Naive thymus-derived CD8-positive, alpha-beta T cell (primary cell): ENCODE results near the gene CASP8AP2. TPM values are rescaled to one million over a fixed set of nuclear protein-coding genes. Genes with fewer than 3 reads are reported as not detected.
"Not testable (repeated sequence)": the region's sequence is repeated elsewhere in the genome, so short reads cannot be mapped to it uniquely, and the experiment has no call there.

Experiments used
- ATAC-seq, 2 donors: fragments of 150-1000 bp; cut with Tn5 transposase in 1 of 2; sonication (Bioruptor Pico), chemical (Tn5 transposase) in 1 of 2; 1 replicate in 1 of 2; 2 replicates in 1 of 2; pipeline ENCODE4 v1.10.0; 2021; ENCODE audit warnings: mild to moderate bottlenecking in 2 of 2, moderate library complexity in 2 of 2
- POLR2A ChIA-PET: fragments of 350-600 bp; sonication (Branson Sonifier 250); formaldehyde crosslinking; loops from one replicate; lab custom pipeline; 2021; ENCODE audit warnings: antibody characterized with exemption; lab: Charles Lee
- DNase-seq, 10 donors: peaks; one replicate each; pipeline versions ENCODE4 v3.0.0 to v3.0.0-alpha.2; 2020 to 2022
- H3K27ac Mint-ChIP-seq, 10 donors: one replicate each; pipeline ENCODE4 v1.8.0; 2020 to 2022; ENCODE audit warnings: mild to moderate bottlenecking in 10 of 10, mixed read lengths in 10 of 10, moderate library complexity in 4 of 10, inconsistent platforms in 1 of 10
- H3K27me3 Mint-ChIP-seq, 5 donors: one replicate each; pipeline ENCODE4 v1.8.0; 2021 to 2022; ENCODE audit warnings: mixed read lengths in 5 of 5
- H3K36me3 Mint-ChIP-seq, 3 donors: one replicate each; pipeline ENCODE4 v1.8.0; 2020 to 2022; ENCODE audit warnings: mixed read lengths in 3 of 3, mild to moderate bottlenecking in 2 of 3, inconsistent platforms in 1 of 3
- H3K4me1 Mint-ChIP-seq, 4 donors: one replicate each; pipeline ENCODE4 v1.8.0; 2021 to 2022; ENCODE audit warnings: mixed read lengths in 4 of 4
- H3K4me3 Mint-ChIP-seq, 10 donors: one replicate each; pipeline ENCODE4 v1.8.0; 2020 to 2022; ENCODE audit warnings: mild to moderate bottlenecking in 10 of 10, mixed read lengths in 10 of 10, moderate library complexity in 6 of 10, inconsistent platforms in 1 of 10
- H3K9me3 Mint-ChIP-seq, 9 donors: one replicate each; pipeline ENCODE4 v1.8.0; 2020 to 2022; ENCODE audit warnings: mixed read lengths in 9 of 9, mild to moderate bottlenecking in 3 of 9, inconsistent platforms in 1 of 9, moderate library complexity in 1 of 9
- polyA plus RNA-seq, 3 donors: library from polyadenylated mRNA; unstranded; fragments of 300-500 nt; fragmentation: Illumina TruSeq; gene quantifications; one replicate each; pipeline ENCODE4 v1.2.3, GENCODE V29; 2021
- total RNA-seq, 8 experiments: library from RNA in 2 of 8; stranded (reverse) in 2 of 8; gene quantifications; one replicate each; pipeline ENCODE4 v1.2.3 and lab custom pipeline; 2021 to 2026

The CASP8AP2 gene
- total RNA-seq (10 to 100 TPM; 51.2 to 54.4 TPM), polyA plus RNA-seq (10 to 100 TPM; 37.7 to 47.0 (median 42.5) TPM), total RNA-seq (lab: John Stamatoyannopoulos, UW) (59.7 to 147 (median 134) reads per million in 6 experiments)

DNA sequence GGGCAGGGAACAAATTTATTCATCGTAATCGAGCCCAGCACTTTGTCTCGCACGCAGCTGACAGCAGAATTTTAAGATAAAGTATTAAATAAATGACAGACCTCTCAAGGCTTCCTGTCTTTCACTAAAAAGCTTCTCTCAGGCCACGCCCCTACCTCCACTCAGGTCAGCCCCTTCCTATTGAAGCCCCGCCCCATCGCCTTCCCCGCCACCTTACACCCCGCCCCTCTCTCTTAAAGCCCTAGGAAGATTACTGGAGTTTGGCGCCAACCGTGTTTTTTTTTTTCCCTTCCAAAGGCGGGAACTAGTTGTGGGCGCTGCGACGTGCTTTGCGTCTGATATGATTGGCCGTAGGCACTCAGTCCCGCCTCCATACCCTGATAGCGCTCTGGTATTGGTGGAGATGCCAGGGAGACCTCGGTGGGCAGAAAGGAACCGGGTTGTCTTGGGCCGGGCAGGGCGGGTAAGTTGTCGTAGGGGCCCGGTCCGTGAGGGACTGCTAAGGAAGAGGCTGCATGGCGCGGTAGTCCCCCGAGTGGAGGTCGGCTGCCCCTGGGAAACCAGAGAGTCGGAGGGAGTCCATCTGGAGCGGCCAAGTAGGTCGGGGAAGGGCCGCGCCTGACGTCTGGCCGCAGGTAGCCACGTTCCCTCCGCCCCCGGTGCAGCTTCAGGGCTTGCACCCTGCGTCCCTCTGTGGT, at the start of gene CASP8AP2:
Gene CASP8AP2 (plus strand): TSS at position 409 of the 698 bp plus-strand sequence.
- H3K9me3 Mint-ChIP-seq = no peaks in the 10 kb centered on the region

GRCh38 chr6:89781070-89782034, 48.3 kb upstream of the CASP8AP2 start:
- ATAC-seq = no peak
- H3K4me1 Mint-ChIP-seq = peaks cover 0 to 2% (median under 1%) of the 10 kb centered on the region in 4 donors
- no peak overlapping the region for H3K4me3 Mint-ChIP-seq
- POLR2A ChIA-PET = no interaction called here
- no peaks in the 10 kb centered on the region for H3K27me3 Mint-ChIP-seq
- H3K9me3 Mint-ChIP-seq = peaks cover 0 to 4% (median 0%) of the 10 kb centered on the region in 9 donors
- H3K27ac Mint-ChIP-seq = no peak overlapping the region
- peaks cover 20 to 79% (median 50%) of the 10 kb centered on the region in 3 donors for H3K36me3 Mint-ChIP-seq
- no peak for DNase-seq

More for the DNA sequence above, at the start of gene CASP8AP2:
- Mint-ChIP-seq H3K27ac (peak within 1 kb of the TSS; percentile 58 to 97 (median 96)), H3K4me3 (peak within 1 kb of the TSS; percentile 95 to 99 (median 98)), H3K4me1 (peaks cover 10 to 40% (median 36%) of the 10 kb centered on the region in 4 donors), H3K36me3 (peaks cover 0 to 25% (median 9%) of the 10 kb centered on the region in 3 donors), H3K27me3 (no peaks in the 10 kb centered on the region)
- DNase-seq = peak; percentile 77 to 98 (median 94)
- POLR2A ChIA-PET = interaction anchor here (0.7 to 2.9 kb wide), 9 partner anchors 10 to 750 kb away, joined by 3 to 79 read pairs (median 4); partner anchors contain the start of gene MDN1
- peak; percentile 91 to 94 for ATAC-seq

DNA sequence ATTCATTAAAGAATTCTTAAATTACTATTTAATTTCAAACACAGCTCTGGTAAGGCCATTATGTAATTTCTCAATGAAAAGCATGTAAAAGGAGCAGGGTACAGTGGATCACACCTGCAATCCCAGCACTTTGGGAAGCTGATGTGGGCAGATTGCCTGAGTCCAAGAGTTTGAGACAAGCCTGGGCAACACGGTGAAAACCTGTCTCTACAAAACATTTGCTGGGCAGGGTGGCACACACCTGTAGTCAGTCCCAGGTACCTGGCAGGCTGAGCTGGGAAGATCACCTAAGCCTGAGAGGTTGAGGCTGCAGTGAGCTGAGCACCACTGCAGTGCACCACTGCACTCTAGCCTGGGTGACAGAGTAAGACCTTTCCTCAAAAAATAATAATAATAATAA, 47.5 kb upstream of the CASP8AP2 start:
- DNase-seq (no peak), ATAC-seq (no peak)
- peaks cover 0 to 4% (median 0%) of the 10 kb centered on the region in 9 donors for H3K9me3 Mint-ChIP-seq
- no peaks in the 10 kb centered on the region for H3K27me3 Mint-ChIP-seq
- POLR2A ChIA-PET = no interaction called here
- H3K27ac Mint-ChIP-seq = no peak overlapping the region
- H3K4me1 Mint-ChIP-seq = peaks cover 0 to 2% (median under 1%) of the 10 kb centered on the region in 4 donors
- no peak overlapping the region for H3K4me3 Mint-ChIP-seq
- peaks cover 20 to 83% (median 53%) of the 10 kb centered on the region in 3 donors for H3K36me3 Mint-ChIP-seq

GRCh38 chr6:89783293-89783692, 46.4 kb upstream of the CASP8AP2 start:
- peak overlapping the region in 3 of 10 donors; percentile 15 to 74 (median 56) for H3K27ac Mint-ChIP-seq
- POLR2A ChIA-PET, DNase-seq: not testable (repeated sequence)

DNA sequence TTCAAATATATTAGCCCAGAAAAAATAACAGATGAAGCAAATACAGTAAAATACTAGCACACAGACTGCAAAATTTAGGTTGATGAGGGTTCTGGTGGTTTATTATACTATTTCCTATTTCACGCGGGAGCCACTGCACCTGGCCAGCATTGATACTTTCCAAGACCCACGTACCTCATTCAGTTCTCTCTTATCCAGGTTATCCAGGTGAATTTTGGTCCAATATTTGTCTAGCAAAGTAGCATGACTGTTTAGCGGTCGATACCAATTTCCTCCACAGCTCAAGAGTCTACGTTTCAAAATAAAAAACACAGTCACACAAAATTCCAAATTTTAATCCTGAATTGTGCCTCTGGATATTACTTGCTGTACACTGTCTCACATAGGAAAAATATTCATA, 44.8 kb upstream of the CASP8AP2 start:
- Mint-ChIP-seq H3K27ac (no peak overlapping the region), H3K4me3 (no peak overlapping the region), H3K36me3 (peaks cover 15 to 93% (median 62%) of the 10 kb centered on the region in 3 donors), H3K9me3 (peaks cover 0 to 4% (median 0%) of the 10 kb centered on the region in 9 donors), H3K27me3 (no peaks in the 10 kb centered on the region), H3K4me1 (peaks cover 0 to 6% (median 3%) of the 10 kb centered on the region in 4 donors)
- ATAC-seq (no peak), DNase-seq (no peak)
- POLR2A ChIA-PET = no interaction called here

More at GRCh38 chr6:89783293-89783692, 46.4 kb upstream of the CASP8AP2 start:
- H3K36me3 Mint-ChIP-seq = peaks cover 20 to 89% (median 57%) of the 10 kb centered on the region in 3 donors
- not testable (repeated sequence) for ATAC-seq, H3K9me3 Mint-ChIP-seq, H3K4me3 Mint-ChIP-seq, H3K27me3 Mint-ChIP-seq, H3K4me1 Mint-ChIP-seq

- POLR2A ChIA-PET = no interaction called here
- Mint-ChIP-seq H3K4me1 (peaks cover 0 to 6% (median 2%) of the 10 kb centered on the region in 4 donors), H3K4me3 (no peak overlapping the region), H3K27ac (peak overlapping the region in 1 of 10 donors; percentile 5), H3K27me3 (no peaks in the 10 kb centered on the region), H3K36me3 (peaks cover 15 to 87% (median 53%) of the 10 kb centered on the region in 3 donors), H3K9me3 (peaks cover 0 to 4% (median 0%) of the 10 kb centered on the region in 9 donors)
- ATAC-seq (no peak), DNase-seq (no peak)
These were observed 42.7 kb upstream of the CASP8AP2 start for GRCh38 chr6:89786970-89787369.

- H3K36me3 Mint-ChIP-seq = peaks cover 15 to 87% (median 50%) of the 10 kb centered on the region in 3 donors
These were observed 41.9 kb upstream of the CASP8AP2 start for GRCh38 chr6:89787660-89788328.

GRCh38 chr6:89789980-89790379, 39.7 kb upstream of the CASP8AP2 start:
- peaks cover 7 to 84% (median 37%) of the 10 kb centered on the region in 3 donors for H3K36me3 Mint-ChIP-seq
- POLR2A ChIA-PET = no interaction called here
- peak overlapping the region in 1 of 10 donors; percentile 12 for H3K4me3 Mint-ChIP-seq
- H3K27me3 Mint-ChIP-seq = no peaks in the 10 kb centered on the region
- H3K4me1 Mint-ChIP-seq = peaks cover 22 to 27% (median 23%) of the 10 kb centered on the region in 4 donors
- ATAC-seq (no peak), DNase-seq (no peak)
- H3K27ac Mint-ChIP-seq = peak overlapping the region in 1 of 10 donors; percentile 55
- H3K9me3 Mint-ChIP-seq = no peaks in the 10 kb centered on the region

More at GRCh38 chr6:89787660-89788328, 41.9 kb upstream of the CASP8AP2 start:
- H3K27me3 Mint-ChIP-seq = no peaks in the 10 kb centered on the region
- peaks cover 0 to 4% (median 0%) of the 10 kb centered on the region in 9 donors for H3K9me3 Mint-ChIP-seq
- no peak for DNase-seq
- H3K4me3 Mint-ChIP-seq = no peak overlapping the region
- POLR2A ChIA-PET = interaction anchor here (0.6 kb wide), 1 partner anchor 8 kb away, joined by 3 read pairs; no protein-coding TSS in a partner anchor
- no peak for ATAC-seq
- peaks cover 1 to 6% (median 3%) of the 10 kb centered on the region in 4 donors for H3K4me1 Mint-ChIP-seq
- peak overlapping the region in 2 of 10 donors; percentile 14 to 83 for H3K27ac Mint-ChIP-seq

DNA sequence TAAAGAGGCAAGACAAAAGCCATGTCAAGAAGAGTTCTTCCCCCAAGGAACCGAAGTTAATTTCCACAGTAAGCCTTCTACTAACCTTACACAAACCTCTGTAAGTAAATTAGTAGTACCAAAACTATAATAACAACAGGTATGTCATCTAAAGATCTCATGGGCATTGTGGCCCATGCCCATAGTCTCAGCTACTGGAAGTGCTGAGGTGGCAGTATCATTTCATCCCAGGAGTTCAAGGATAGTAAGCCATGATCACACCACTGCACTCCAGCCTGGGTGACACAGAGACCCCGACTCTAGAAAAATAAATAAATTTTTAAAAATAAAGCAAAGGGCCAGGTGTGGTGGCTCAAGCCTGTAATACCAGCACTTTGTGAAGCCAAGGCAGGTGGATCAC, 39.3 kb upstream of the CASP8AP2 start:
- H3K27me3 Mint-ChIP-seq = no peaks in the 10 kb centered on the region

DNA sequence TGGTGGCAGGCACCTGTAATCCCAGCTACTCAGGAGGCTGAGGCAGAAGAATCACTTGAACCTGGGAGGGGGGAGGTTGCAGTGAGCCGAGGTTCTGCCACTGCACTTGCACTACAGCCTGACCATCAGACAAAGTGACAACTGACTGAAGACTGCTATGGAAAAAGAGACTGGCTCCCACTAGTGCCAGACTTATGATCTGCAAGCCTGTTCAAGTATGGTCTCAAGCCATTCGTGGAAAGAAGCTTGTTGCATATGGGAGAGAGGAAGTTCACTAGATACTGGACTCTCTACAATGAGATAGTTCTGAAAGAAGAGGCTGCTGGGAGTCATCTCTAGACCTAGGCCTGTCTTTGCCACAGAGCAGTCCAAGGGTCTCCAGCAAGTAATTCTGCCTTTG, 36.8 kb upstream of the CASP8AP2 start:
- no peak for DNase-seq

More for the DNA sequence above, 39.3 kb upstream of the CASP8AP2 start:
- no peak overlapping the region for H3K4me3 Mint-ChIP-seq
- POLR2A ChIA-PET = interaction anchor here (0.7 kb wide), 1 partner anchor 57 kb away, joined by 3 read pairs; no protein-coding TSS in a partner anchor
- no peak for DNase-seq
- H3K4me1 Mint-ChIP-seq = peaks cover 24 to 31% (median 27%) of the 10 kb centered on the region in 4 donors
- peaks cover 4 to 84% (median 33%) of the 10 kb centered on the region in 3 donors for H3K36me3 Mint-ChIP-seq
- no peak overlapping the region for H3K27ac Mint-ChIP-seq
- no peak for ATAC-seq
- no peaks in the 10 kb centered on the region for H3K9me3 Mint-ChIP-seq

GRCh38 chr6:89793586-89793985, 36.1 kb upstream of the CASP8AP2 start:
- DNase-seq (no peak), ATAC-seq (no peak)
- POLR2A ChIA-PET = interaction anchor here (1.4 kb wide), 1 partner anchor 26 kb away, joined by 4 read pairs; the partner anchor contains the start of gene MDN1
- Mint-ChIP-seq H3K36me3 (peaks cover 4 to 72% (median 21%) of the 10 kb centered on the region in 3 donors), H3K4me1 (peaks cover 22 to 29% (median 27%) of the 10 kb centered on the region in 4 donors), H3K9me3 (no peaks in the 10 kb centered on the region), H3K27me3 (no peaks in the 10 kb centered on the region), H3K4me3 (peak overlapping the region in 8 of 10 donors; percentile 59 to 85 (median 78)), H3K27ac (peak overlapping the region in 4 of 10 donors; percentile 21 to 62 (median 56))

More for the DNA sequence above, 36.8 kb upstream of the CASP8AP2 start:
- Mint-ChIP-seq H3K27ac (peak overlapping the region in 3 of 10 donors; percentile 11 to 66 (median 58)), H3K27me3 (no peaks in the 10 kb centered on the region), H3K4me1 (peaks cover 24 to 32% (median 28%) of the 10 kb centered on the region in 4 donors), H3K36me3 (peaks cover 4 to 79% (median 22%) of the 10 kb centered on the region in 3 donors), H3K4me3 (peak overlapping the region in 8 of 10 donors; percentile 4 to 68 (median 52)), H3K9me3 (no peaks in the 10 kb centered on the region)
- peak; percentile 27 to 30 for ATAC-seq
- POLR2A ChIA-PET = interaction anchor here (1.4 kb wide), 1 partner anchor 27 kb away, joined by 4 read pairs; the partner anchor contains the start of gene MDN1
